Cardiac muscle cell (in vitro differentiated cells and primary cell): ENCODE measurements around the gene PIK3CD. TPM values are rescaled to one million over a fixed set of nuclear protein-coding genes. Genes with fewer than 3 reads are reported as not detected.
"Not testable (repeated sequence)": the region's sequence is repeated elsewhere in the genome, so short reads cannot be mapped to it uniquely, and the experiment has no call there.

ENCODE experiments used
- DNase-seq, 2 donors: peaks; one replicate each; pipeline versions ENCODE4 v3.0.0 to v3.0.0-alpha.2; 2010 to 2017; ENCODE audit warnings: low read depth in 1 of 2, low spot score in 1 of 2
- H3K27ac ChIP-seq: fragments of 200-600 bp; sonication (generic); 2 replicates; pipeline ENCODE4 v1.5.1; 2016
- H3K27me3 ChIP-seq: fragments of 200-600 bp; sonication (generic); 2 replicates; pipeline ENCODE4 v1.6.0; 2016; ENCODE audit warnings: control low read depth
- H3K36me3 ChIP-seq: fragments of 200-600 bp; sonication (generic); 2 replicates; pipeline ENCODE4 v1.5.1; 2016; ENCODE audit warnings: control low read depth
- H3K4me1 ChIP-seq: fragments of 200-600 bp; sonication (generic); 2 replicates; pipeline ENCODE4 v1.8.1; 2017; ENCODE audit warnings: low read depth, mild to moderate bottlenecking, mixed run types
- H3K4me3 ChIP-seq: fragments of 200-600 bp; sonication (generic); 2 replicates; pipeline ENCODE4 v1.5.1; 2016; ENCODE audit warnings: mild to moderate bottlenecking
- H3K9me3 ChIP-seq: fragments of 200-600 bp; sonication (generic); 2 replicates; pipeline ENCODE4 v1.5.1; 2017; ENCODE audit warnings: low read depth, mild to moderate bottlenecking, control low read depth
- CTCF ChIP-seq: IDR thresholded peaks from 2 replicates; pipeline ENCODE4 v1.5.1; 2012; ENCODE audit warnings: low read depth, mild to moderate bottlenecking, low read length
- polyA plus RNA-seq: library from polyadenylated mRNA; unstranded; fragments of >200 nt; fragmentation: Nextera tagmentation; extraction: Ambion mirVana; gene quantifications from 2 replicates; pipeline ENCODE4 v1.2.1, GENCODE V29; 2016
- total RNA-seq: library from RNA; depleted of rRNA; stranded (reverse); fragments of >200 nt; gene quantifications from 2 replicates; pipeline ENCODE4 v1.2.3, GENCODE V29; 2016

Gene PIK3CD
- total and polyA plus RNA-seq, 2 experiments from 2014 or later, result 3.0 to 7.9 TPM

GRCh38 chr1:9705337-9706093 is 54.0 kb downstream of the PIK3CD start:
- H3K27me3 ChIP-seq, result no peaks in the 10 kb centered on the region
- no peak for DNase-seq
- H3K9me3 ChIP-seq, result no peaks in the 10 kb centered on the region
- H3K4me3 ChIP-seq, result no peak overlapping the region
- no peaks in the 10 kb centered on the region for H3K4me1 ChIP-seq
- no peak overlapping the region for H3K27ac ChIP-seq
- no peaks in the 10 kb centered on the region for H3K36me3 ChIP-seq
- TF ChIP-seq CTCF, result no peak

- DNase-seq, result no peak
- no peak overlapping the region for H3K27ac ChIP-seq
- H3K27me3 ChIP-seq, result no peaks in the 10 kb centered on the region
- H3K9me3 ChIP-seq, result no peaks in the 10 kb centered on the region
- no peaks in the 10 kb centered on the region for H3K4me1 ChIP-seq
- H3K4me3 ChIP-seq, result no peak overlapping the region
- H3K36me3 ChIP-seq, result no peaks in the 10 kb centered on the region
- no peak for TF ChIP-seq CTCF
Observed at GRCh38 chr1:9706178-9706577, 54.6 kb downstream of the PIK3CD start.

DNA sequence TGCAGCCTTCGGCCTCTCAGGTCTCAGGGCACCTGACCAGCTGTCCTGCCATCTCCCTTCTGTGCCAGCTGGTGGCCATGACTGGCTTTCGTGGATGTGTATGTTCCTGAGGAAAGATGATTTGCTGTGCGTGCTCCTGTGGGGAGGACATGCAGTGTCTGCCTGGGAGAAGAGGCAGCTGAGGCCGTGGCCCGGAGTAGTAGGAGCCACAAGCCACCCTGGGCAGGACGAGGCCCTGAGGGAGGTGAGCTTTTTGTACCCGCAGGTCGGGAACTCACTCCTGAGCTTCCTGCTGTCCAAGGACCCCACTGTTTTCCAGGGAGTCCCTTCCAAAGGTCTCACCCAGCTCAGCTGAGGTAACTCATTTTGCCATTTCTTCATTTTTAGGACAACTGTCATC is 58.5 kb downstream of the PIK3CD start:
- no peaks in the 10 kb centered on the region for H3K4me1 ChIP-seq
- H3K27me3 ChIP-seq, result no peaks in the 10 kb centered on the region
- DNase-seq, result no peak
- H3K4me3 ChIP-seq, result no peak overlapping the region
- no peaks in the 10 kb centered on the region for H3K36me3 ChIP-seq
- no peak for TF ChIP-seq CTCF
- no peaks in the 10 kb centered on the region for H3K9me3 ChIP-seq
- H3K27ac ChIP-seq, result no peak overlapping the region

- Histone ChIP-seq H3K36me3 (no peaks in the 10 kb centered on the region), H3K4me3 (no peak overlapping the region), H3K9me3 (no peaks in the 10 kb centered on the region), H3K27me3 (no peaks in the 10 kb centered on the region), H3K27ac (no peak overlapping the region), H3K4me1 (no peaks in the 10 kb centered on the region)
- TF ChIP-seq CTCF, result no peak
- DNase-seq, result no peak
Observed at GRCh38 chr1:9711466-9712020, 60.0 kb downstream of the PIK3CD start.

GRCh38 chr1:9712767-9713166 is 61.2 kb downstream of the PIK3CD start:
- not testable (repeated sequence) for H3K27me3 ChIP-seq, H3K4me3 ChIP-seq, H3K9me3 ChIP-seq, H3K36me3 ChIP-seq, H3K27ac ChIP-seq, H3K4me1 ChIP-seq, DNase-seq

GRCh38 chr1:9714257-9714718 is 62.8 kb downstream of the PIK3CD start:
- no peaks in the 10 kb centered on the region for H3K9me3 ChIP-seq
- H3K36me3 ChIP-seq, result no peaks in the 10 kb centered on the region
- no peaks in the 10 kb centered on the region for H3K27me3 ChIP-seq
- no peak for TF ChIP-seq CTCF
- DNase-seq, result no peak
- H3K4me1 ChIP-seq, result no peaks in the 10 kb centered on the region
- no peak overlapping the region for H3K4me3 ChIP-seq
- H3K27ac ChIP-seq, result no peak overlapping the region
